HG03354 (cell line): ENCODE data around the gene TRPM2.
"Not testable (repeated sequence)": the region's sequence is repeated elsewhere in the genome, so short reads cannot be mapped to it uniquely, and the experiment has no call there.

Experiments
- ATAC-seq: cut with Tn5 transposase; IDR thresholded peaks from one replicate; pipeline ENCODE4 v1.9.1; 2021; ENCODE audit warnings: mild to moderate bottlenecking; ENCODE audit not compliant: unreplicated experiment, poor library complexity, severe bottlenecking

The TRPM2 gene

GRCh38 chr21:44351535-44352252 is 1.7 kb upstream of the TRPM2 start:
- ATAC-seq = no peak

DNA sequence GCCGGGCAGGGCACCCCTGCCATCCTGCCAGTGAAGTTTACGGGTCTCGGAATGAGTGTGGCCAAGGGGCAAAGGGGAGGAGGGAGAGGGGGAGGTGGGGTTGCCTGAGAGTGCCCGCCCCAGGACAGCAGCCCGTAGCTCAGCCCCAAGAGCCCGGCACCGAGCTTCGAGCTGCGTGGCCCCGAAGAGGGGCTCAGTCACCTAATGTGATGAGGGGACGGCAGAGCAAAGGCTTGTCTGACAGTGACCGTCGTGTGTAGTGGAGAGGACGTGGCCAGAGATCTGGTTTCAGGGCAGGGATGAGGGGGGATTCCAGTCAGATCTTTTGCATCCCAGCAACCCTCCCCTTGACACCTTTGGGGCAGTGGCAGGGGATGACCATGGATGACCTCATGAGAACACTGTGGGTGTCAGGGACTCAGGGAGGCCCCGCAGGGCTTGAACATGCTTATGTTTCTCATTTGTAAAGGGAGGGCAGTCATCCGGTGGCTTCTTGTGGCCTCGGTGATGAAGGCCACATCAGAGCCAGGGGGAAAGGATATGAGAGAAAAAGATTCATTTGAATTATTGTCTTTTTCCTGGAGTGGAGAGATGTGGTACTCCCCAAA is 1.1 kb upstream of the TRPM2 start:
- no peak for ATAC-seq

DNA sequence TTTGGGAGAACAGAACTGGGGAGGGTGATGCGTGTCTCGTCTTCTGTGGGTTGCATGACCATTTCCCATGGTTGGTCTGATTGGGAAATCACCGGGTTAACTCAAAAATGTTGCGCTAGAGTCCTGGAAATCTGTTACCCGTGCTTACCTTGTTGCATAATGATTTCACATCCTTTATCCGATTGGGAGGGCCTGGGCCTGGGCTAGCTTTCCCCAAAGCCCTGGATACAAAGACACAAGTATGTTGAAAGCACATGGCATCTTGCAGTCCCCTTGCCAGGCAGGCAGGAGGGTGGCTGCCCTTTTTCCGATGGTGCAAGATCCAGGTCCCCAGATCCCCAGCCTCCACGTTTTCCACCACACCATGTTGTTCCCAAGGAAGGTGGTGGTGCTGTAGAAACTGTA is 582 bp downstream of the TRPM2 start:
- ATAC-seq = no peak

DNA sequence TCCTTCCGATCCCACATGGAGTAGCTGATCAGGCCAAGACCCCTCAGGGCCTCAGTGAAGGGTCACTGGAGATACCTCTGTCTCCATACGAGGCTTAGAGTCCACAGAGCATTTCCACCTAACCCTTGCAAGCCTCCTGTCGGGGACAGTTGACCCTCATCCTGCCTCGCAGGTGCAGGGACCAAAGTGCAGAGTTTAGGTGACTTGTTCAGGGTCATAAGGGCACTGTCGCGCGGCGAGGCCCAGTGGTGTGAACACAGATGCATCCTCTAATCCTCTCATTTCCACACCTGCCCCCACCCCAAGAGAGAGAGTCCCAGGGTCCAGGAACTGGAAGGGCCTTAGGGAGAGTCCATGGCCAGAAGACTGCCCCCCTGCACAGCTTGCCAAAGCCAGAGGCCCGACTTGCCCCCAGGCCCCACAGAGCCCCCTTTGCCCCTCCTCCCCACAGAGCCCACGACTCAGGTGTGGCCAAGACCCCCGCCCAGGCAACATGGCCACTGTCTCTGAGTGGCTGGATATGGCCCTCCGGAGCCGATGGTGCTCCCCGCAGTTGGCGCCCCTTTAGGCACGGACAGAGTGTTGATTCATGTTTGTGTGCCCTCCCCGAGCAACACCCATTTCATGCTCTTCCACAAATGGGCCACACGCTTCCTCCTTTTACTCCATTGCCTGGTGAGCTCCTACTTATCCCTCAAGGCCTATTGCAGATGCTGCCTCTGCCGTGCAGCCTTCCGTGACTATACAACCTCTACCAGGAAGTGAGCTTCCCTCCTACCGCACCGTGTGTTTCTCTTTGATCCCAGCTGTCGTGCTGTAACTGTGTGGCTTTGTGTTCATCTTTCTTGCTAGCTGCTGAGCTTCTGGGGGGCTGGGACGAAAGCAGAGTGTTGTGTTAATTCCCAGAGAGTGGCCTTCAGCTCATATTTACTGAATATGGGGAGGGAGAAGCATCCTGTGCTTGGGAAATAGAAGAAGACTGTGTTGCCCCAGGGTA is 1.7 kb downstream of the TRPM2 start:
- ATAC-seq = no peak

GRCh38 chr21:44356160-44356559 is 2.7 kb downstream of the TRPM2 start:
- ATAC-seq = no peak

- ATAC-seq = no peak
Measured at GRCh38 chr21:44356636-44357035, 3.2 kb downstream of the TRPM2 start.

- ATAC-seq = no peak
Measured at GRCh38 chr21:44357064-44357837, 3.8 kb downstream of the TRPM2 start.

DNA sequence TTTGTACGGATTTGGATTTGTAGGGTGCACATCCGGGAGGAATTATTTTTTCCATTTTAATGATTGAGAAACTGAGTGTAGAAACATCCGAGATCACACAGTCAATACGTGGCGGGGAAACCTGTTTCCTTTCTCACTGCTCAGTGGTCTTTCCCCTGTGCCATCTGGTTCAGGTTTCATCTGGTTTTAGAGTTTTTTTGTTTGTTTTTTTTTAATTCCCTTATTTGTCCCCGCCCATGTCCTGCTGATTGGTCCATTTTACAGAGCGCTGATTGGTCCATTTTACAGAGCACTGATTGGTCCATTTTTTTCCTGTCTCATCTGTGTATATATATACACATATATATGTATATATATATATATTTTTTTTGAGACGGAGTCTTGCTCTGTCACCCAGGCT is 6.0 kb downstream of the TRPM2 start:
- no peak for ATAC-seq

GRCh38 chr21:44360159-44360558 is 6.7 kb downstream of the TRPM2 start:
- ATAC-seq = no peak

GRCh38 chr21:44361903-44362302 is 8.5 kb downstream of the TRPM2 start:
- not testable (repeated sequence) for ATAC-seq

DNA sequence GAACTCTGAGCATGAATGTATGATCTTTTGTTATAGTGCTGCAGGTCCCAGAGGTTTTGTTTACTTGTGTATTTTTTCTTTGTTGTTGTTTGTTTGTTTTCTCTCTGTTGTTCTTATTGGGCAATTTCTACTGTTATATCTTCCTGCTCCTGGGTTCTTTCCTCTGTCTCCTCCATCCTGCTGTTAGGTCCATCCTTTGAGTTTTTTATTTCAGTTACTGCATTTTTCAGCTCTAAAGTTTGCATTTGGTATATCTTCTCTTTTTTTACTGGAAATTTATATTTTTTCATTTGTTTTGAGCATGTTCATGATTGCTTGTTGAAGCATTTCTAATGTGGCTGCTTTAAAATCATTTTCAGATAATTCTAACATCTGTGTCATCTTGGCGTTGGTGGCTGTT is 9.9 kb downstream of the TRPM2 start:
- no peak for ATAC-seq

GRCh38 chr21:44364151-44365053 is 11.0 kb downstream of the TRPM2 start:
- no peak for ATAC-seq

DNA sequence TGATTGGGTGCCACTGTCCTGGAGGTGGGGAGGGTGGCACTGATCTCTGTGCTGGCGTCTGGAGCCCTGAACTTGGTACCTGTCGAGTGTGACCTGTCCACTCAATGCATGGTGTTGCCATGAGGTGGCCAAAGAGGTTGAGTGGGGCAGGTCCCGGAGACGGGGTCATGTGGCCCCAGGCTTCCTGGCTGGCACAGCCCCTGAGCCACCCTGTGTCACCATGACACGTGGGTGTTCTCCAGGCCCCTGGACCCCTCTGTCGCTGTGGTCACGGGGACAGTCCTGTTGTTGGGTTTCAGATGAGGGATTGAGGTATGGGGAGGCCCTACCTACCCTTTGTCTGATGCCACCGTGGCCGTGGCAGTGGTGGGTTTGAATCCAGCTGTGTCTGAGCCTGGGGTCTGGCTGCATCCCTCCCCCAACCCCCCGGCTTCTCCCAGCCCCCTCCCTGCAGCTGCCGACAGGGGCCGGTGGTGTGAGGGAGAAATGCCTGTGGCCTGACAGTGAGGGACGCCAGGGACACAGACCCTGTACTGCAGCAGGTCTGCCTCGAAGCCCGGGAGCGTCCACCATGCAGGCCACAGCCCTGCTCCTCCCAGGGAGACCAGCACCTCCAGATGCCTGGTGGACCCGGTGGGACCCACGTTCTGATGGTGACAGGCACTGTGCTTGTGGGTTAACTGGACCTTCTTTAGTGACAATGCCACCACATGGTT is 12.0 kb downstream of the TRPM2 start:
- ATAC-seq = no peak

DNA sequence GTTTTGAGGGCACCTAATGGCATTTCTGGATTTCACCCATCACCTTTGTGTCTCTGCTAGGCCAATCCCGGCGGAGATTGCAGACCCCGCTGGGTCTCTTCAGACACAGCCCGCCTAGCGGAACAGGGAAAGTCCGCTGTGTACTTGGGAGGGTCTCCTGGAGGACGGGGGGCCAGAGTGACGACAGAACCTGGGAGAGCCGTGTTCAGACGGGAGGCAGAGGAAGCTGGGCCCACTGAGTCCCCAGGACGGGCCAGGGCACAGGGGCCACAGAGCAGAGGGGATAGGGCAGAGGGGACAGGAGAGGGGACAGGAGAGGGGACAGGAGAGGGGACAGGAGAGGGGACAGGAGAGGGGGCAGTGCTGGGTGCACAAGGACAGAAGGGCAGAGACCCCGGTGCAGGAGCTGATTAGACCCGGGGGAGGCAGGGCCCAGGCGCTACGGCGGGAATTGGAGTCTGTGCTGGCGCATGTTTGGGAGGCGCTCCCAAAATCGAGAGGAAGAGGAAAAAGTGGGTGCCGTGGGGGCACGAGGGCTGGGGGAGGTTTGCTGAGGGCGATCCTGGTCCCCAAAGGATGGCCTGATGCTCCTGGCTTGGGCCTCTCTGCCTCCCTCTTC is 12.7 kb downstream of the TRPM2 start:
- ATAC-seq = no peak

GRCh38 chr21:44366586-44367211 is 13.3 kb downstream of the TRPM2 start:
- ATAC-seq = no peak

GRCh38 chr21:44368711-44369446 is 15.5 kb downstream of the TRPM2 start:
- ATAC-seq = no peak
